COLO668 (cell line): Measurements from ENCODE around the gene AGPS.
"Not testable (repeated sequence)": the region's sequence is repeated elsewhere in the genome, so short reads cannot be mapped to it uniquely, and the experiment has no call there.

Experiments used
- DNase-seq: peaks from one replicate; lab custom pipeline; 2025; ENCODE audit not compliant: unreplicated experiment; lab: John Stamatoyannopoulos, UW

The AGPS gene

GRCh38 chr2:177413703-177414102 is 21.1 kb downstream of the AGPS start:
- no peak for DNase-seq

DNA sequence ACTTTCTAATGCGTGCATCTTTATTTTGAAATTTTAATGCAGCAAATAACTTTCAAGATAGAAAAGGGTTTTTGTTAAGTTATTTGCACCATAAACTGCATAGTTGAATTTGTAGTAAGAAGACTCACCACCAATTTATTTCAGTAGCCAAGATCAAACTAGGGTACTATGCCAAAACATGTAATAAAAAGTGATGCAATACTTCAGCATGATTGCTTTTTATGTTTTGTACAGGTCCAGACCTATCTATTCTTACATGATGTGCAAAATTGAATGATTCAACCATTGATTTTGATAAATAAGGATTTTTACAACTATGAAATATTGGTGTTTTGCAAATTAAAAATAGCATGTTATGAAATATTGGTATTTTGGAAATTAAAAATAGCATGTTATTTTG is 26.7 kb downstream of the AGPS start:
- DNase-seq = no peak

DNA sequence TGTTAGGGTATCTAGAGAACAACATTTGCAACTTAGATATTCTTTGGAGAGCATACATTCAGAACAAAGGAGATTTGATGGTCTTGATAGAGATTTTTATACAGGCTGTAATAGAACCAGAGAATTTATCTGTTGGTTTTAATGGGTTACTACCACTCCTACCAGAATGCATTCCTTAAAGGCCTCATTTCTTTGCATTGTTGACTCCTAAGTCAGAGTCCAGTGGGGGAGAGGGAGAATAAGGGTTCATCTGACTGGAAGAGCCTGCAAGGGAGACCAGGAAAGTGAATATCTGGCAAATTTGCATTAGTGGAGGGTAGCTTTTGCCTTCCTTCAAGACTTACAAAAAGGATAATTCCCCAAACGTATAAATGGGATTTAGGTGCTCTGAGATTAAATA is 29.7 kb downstream of the AGPS start:
- DNase-seq = no peak

DNA sequence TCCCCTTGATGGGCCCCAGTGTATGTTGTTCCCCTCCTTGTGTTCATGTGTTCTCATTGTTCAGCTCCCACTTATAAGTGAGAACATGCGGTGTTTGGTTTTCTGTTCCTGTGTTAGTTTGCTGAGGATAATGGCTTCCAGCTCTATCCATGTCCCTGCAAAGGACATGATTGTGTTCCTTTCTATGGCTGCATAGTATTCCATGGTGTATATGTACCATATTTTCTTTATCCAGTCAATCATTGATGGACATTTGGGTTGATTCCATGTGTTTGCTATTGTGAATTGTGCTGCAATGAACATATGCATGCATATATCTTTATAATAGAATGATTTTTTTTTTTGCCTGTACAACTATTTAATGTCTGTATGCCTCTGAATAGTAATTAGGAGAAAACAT is 31.5 kb downstream of the AGPS start:
- not testable (repeated sequence) for DNase-seq

- not testable (repeated sequence) for DNase-seq
Measured at GRCh38 chr2:177424620-177425019, 32.0 kb downstream of the AGPS start.

GRCh38 chr2:177427316-177427715 is 34.7 kb downstream of the AGPS start:
- DNase-seq = no peak

- DNase-seq = not testable (repeated sequence)
Measured at GRCh38 chr2:177427936-177428335, 35.4 kb downstream of the AGPS start.

- DNase-seq = no peak
Measured at GRCh38 chr2:177429688-177430325, 37.2 kb downstream of the AGPS start.

GRCh38 chr2:177430411-177430810 is 37.8 kb downstream of the AGPS start:
- DNase-seq = no peak

DNA sequence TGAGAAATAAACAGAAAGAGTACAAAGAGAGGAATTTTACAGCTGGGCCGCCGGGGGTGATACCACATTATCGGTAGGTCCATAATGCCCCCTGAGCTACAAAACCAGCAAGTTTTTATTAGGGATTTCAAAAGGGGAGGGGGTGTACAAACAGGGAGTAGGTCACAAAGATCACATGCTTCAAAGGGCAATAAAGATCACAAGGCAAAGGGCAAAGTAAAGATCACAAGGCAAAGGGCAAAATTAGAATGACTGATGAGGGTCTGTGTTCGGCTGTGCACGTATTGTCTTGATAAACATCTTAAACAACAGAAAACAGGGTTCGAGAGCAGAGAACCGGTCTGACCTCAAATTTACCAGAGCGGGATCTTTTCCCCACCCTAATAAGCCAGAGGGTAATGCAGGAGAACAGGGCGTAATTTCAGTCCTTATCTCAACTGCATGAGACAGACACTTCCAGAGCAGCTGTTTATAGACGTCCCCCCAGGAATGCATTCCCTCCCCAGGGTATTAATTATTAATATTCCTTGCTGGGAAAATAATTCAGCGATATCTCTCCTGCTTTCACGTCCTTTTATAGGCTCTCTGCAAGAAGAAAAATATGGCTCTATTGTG is 38.6 kb downstream of the AGPS start:
- DNase-seq = not testable (repeated sequence)

GRCh38 chr2:177432703-177433102 is 40.1 kb downstream of the AGPS start:
- no peak for DNase-seq

GRCh38 chr2:177433402-177433801 is 40.8 kb downstream of the AGPS start:
- no peak for DNase-seq

DNA sequence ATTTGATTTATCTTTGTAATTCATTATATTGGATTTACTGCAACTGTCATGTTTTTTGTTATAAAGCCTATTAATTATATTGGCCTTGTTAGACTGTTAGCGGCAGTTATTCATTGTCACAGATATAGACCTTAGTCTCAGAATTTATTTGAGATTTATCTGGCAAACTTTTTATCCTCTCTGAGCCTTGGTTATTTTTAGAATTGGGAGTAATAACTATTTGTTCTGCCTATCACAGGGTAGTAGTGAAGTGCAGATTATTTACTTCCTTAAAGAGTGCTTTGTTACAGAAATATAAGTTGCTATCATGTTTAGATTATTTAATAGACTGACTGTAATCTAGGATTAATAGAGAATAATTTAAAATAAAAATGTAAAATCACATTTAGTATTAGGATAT is 41.9 kb downstream of the AGPS start:
- DNase-seq = no peak

DNA sequence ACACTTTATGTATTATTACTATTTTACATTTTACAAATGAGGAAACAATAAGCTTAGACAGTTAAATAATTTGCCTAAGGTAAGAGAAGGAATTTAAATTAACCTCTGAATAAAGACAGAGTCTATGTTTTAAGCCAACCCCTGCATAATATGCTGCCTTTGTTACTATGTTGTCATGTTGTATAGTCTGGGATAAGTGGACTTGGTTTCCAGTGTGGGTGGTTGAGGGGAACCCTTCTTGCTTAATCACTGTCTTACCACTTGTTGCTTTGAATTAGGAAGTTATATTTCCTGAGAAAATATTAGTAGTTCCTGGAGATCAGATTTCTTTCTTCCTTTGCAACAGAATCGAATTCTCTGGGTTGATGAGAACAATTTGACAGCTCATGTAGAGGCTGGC is 52.6 kb downstream of the AGPS start:
- no peak for DNase-seq

- no peak for DNase-seq
Measured at GRCh38 chr2:177448031-177448430, 55.5 kb downstream of the AGPS start.

- DNase-seq = no peak
Measured at GRCh38 chr2:177449159-177449558, 56.6 kb downstream of the AGPS start.

GRCh38 chr2:177455187-177455586 is 62.6 kb downstream of the AGPS start:
- DNase-seq = no peak

DNA sequence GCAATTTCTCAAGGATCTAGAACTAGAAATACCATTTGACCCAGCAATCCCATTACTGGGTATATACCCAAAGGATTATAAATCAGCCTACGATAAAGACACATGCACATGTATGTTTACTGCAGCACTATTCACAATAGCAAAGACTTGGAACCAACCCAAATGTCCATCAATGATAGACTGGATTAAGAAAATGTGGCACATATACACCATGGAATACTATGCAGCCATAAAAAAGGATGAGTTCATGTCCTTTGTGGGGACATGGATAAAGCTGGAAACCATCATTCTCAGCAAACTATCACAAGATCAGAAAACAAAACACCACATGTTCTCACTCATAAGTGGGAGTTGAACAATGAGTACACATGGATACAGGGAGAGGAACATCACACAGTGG is 67.2 kb downstream of the AGPS start:
- DNase-seq = not testable (repeated sequence)

DNA sequence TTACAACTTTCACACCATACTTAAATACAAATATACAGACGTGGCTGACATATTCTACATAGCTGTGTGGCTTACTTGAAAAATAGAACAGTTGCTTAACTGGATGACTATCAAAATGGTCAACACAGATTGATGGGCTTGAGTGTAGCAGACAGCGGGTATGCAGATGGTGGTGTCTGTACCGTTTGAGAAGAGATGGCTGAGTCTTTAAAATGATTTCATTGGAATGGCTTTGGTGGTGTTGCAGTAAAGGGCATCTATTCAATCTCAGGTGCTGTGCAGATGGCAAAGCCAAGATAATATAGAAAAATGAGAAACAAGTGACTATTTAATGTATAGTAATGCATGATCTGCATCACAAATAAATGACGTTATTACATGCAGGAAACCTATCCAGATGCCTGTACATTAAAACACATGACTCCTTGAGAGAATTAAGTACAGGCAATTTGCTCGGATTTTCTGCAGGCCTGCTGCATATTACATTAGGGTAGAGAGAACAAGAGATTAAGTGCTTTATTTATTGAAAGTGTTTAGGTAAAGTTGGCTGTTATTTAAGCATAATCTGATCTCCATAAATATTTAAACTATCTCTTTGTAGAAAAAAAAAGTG is 68.5 kb downstream of the AGPS start:
- DNase-seq = no peak

GRCh38 chr2:177464549-177464948 is 72.0 kb downstream of the AGPS start:
- no peak for DNase-seq

- no peak for DNase-seq
Measured at GRCh38 chr2:177465400-177466138, 73.0 kb downstream of the AGPS start.
